Fibroblast of the aortic adventitia (primary cell): ENCODE data around the gene CFAP92. TPM values are rescaled to one million over a fixed set of nuclear protein-coding genes. Genes with fewer than 3 reads are reported as not detected.
"Not testable (repeated sequence)": the region's sequence is repeated elsewhere in the genome, so short reads cannot be mapped to it uniquely, and the experiment has no call there.

Experiments
- DNase-seq: peaks from one replicate; pipeline ENCODE4 v3.0.0-alpha.2; 2010; ENCODE audit warnings: low read depth
- H3K4me3 ChIP-seq: 2 replicates; pipeline ENCODE4 v1.5.1; 2011; ENCODE audit warnings: low read depth, mild to moderate bottlenecking, control low read depth, low read length, moderate library complexity
- small RNA-seq: library from RNA; depleted of rRNA; stranded (forward); fragments of <200 nt; gene quantifications from one replicate; pipeline ENCODE3, GENCODE V24; 2012
- total RNA-seq: library from RNA; depleted of rRNA; stranded (reverse); fragments of >200 nt; gene quantifications from 2 replicates; pipeline ENCODE4 v1.2.3, GENCODE V29; 2012; ENCODE audit warnings: low replicate concordance
- TF ChIP-seq, protein P1 (sequence below): IDR thresholded peaks from 2 replicates; pipeline ENCODE4 v1.5.1; 2011; ENCODE audit warnings: mild to moderate bottlenecking, low read length, control low read depth, inconsistent platforms; ENCODE audit not compliant: insufficient read depth

The CFAP92 gene
- total RNA-seq, 1 donor, result not detected

DNA sequence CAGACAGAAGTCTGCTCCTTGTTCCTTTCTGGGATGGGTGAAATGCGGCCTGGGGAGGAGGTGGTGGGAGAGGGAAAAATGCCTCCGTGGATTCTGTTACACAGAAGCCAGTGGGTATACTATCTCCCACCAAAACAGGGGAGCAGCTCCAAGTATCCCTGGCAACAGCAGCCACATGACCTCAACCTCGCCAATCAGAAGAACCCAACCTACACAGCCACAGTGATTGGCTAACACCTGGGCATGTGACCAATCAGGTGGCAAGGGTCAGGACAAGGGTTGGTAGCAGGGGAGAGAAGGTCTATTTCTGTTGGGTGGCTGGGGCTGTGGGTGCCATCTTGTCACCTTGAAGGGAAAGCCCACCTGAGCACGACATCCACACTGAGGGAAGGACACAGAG lies 123.5 kb downstream of the CFAP92 start:
- H3K4me3 ChIP-seq, result no peak overlapping the region
- TF ChIP-seq, protein P1, sequence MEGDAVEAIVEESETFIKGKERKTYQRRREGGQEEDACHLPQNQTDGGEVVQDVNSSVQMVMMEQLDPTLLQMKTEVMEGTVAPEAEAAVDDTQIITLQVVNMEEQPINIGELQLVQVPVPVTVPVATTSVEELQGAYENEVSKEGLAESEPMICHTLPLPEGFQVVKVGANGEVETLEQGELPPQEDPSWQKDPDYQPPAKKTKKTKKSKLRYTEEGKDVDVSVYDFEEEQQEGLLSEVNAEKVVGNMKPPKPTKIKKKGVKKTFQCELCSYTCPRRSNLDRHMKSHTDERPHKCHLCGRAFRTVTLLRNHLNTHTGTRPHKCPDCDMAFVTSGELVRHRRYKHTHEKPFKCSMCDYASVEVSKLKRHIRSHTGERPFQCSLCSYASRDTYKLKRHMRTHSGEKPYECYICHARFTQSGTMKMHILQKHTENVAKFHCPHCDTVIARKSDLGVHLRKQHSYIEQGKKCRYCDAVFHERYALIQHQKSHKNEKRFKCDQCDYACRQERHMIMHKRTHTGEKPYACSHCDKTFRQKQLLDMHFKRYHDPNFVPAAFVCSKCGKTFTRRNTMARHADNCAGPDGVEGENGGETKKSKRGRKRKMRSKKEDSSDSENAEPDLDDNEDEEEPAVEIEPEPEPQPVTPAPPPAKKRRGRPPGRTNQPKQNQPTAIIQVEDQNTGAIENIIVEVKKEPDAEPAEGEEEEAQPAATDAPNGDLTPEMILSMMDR, result no peak
- no peak for DNase-seq

- TF ChIP-seq, protein P1, result no peak
- no peak overlapping the region for H3K4me3 ChIP-seq
- DNase-seq, result no peak
Measured at GRCh38 chr3:128867200-128868125, 126.4 kb downstream of the CFAP92 start.

- DNase-seq, result peak; percentile 43
- not testable (repeated sequence) for H3K4me3 ChIP-seq
Measured at GRCh38 chr3:128864849-128865804, 128.7 kb downstream of the CFAP92 start.

- H3K4me3 ChIP-seq, result no peak overlapping the region
- TF ChIP-seq, protein P1, result no peak
- DNase-seq, result no peak
Measured at GRCh38 chr3:128864351-128864811, 129.5 kb downstream of the CFAP92 start.

GRCh38 chr3:128863560-128863959 lies 130.3 kb downstream of the CFAP92 start:
- TF ChIP-seq, protein P1, result peak; percentile 23
- H3K4me3 ChIP-seq, result no peak overlapping the region
- DNase-seq, result no peak

DNA sequence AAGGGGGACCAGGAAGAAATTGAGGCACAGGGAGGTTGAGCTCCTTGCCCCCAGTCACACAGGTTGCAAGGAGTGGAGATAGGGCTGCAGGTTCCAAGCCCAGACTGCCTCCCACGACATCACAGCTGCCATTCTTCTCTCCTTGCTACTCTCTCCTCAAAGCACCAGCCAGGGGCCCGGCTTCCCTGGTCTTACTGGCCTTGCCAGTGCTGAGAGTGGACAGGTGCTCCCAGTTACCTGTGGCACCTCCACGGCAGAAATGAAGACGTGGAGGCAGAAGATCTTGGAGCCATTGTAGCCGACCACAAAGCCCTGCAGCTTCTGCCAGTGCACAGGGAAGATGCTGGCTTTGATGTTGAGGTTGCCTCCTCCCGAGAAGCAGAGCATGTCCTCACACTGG lies 132.4 kb downstream of the CFAP92 start:
- TF ChIP-seq, protein P1, result no peak
- no peak overlapping the region for H3K4me3 ChIP-seq
- DNase-seq, result no peak

Small RNA genes within 50 kb of the gene (small RNA-seq; reads per million reads assigned to genes)
- gene AC112484.4, result not detected

Other genes with a start within 250 kb of the CFAP92 start
- gene ACAD9, start 114.5 kb downstream of the CFAP92 start, total RNA-seq, result 40.9 and 46.0 TPM in 2 replicates
- gene EFCC1, start 7.2 kb upstream of the CFAP92 start, total RNA-seq, result not detected in 2 replicates
- not detected in 2 replicates for gene GP9, start 66.7 kb upstream of the CFAP92 start, total RNA-seq
- 2.5 and 5.1 TPM in 2 replicates for gene RAB43, start 127.7 kb upstream of the CFAP92 start, total RNA-seq
- 20.6 and 51.0 TPM in 2 replicates for gene ISY1, start 167.0 kb upstream of the CFAP92 start, total RNA-seq
- 286 and 295 TPM in 2 replicates for gene CNBP, start 189.8 kb upstream of the CFAP92 start, total RNA-seq